ENCODE data around the gene MED9.

The MED9 gene

GRCh38 chr17:17506181-17506741 lies 29.5 kb downstream of the MED9 start:
- DNase-seq = no peak

- no peak for DNase-seq
Observed at GRCh38 chr17:17506893-17507464, 30.2 kb downstream of the MED9 start.

- no peak for DNase-seq
Observed at GRCh38 chr17:17507465-17508011, 30.7 kb downstream of the MED9 start.

GRCh38 chr17:17508019-17508535 lies 31.3 kb downstream of the MED9 start:
- no peak for DNase-seq

GRCh38 chr17:17508646-17509591 lies 32.1 kb downstream of the MED9 start:
- no peak for DNase-seq

GRCh38 chr17:17509601-17510425 lies 33.0 kb downstream of the MED9 start:
- DNase-seq = no peak

GRCh38 chr17:17510456-17511292 lies 33.9 kb downstream of the MED9 start:
- DNase-seq = no peak

- DNase-seq = no peak
Observed at GRCh38 chr17:17511293-17511741, 34.5 kb downstream of the MED9 start.

GRCh38 chr17:17511881-17512858 lies 35.4 kb downstream of the MED9 start:
- DNase-seq = no peak

GRCh38 chr17:17512866-17513265 lies 36.1 kb downstream of the MED9 start:
- DNase-seq = no peak

GRCh38 chr17:17513626-17514025 lies 36.8 kb downstream of the MED9 start:
- DNase-seq = no peak

GRCh38 chr17:17514361-17514992 lies 37.7 kb downstream of the MED9 start:
- no peak for DNase-seq

- DNase-seq = no peak
Observed at GRCh38 chr17:17514993-17515933, 38.5 kb downstream of the MED9 start.

- DNase-seq = no peak
Observed at GRCh38 chr17:17515934-17516930, 39.4 kb downstream of the MED9 start.

- DNase-seq = no peak
Observed at GRCh38 chr17:17516941-17517720, 40.3 kb downstream of the MED9 start.

- DNase-seq = no peak
Observed at GRCh38 chr17:17518014-17518413, 41.2 kb downstream of the MED9 start.
